ENCODE data around the gene PRXL2B.

DNA sequence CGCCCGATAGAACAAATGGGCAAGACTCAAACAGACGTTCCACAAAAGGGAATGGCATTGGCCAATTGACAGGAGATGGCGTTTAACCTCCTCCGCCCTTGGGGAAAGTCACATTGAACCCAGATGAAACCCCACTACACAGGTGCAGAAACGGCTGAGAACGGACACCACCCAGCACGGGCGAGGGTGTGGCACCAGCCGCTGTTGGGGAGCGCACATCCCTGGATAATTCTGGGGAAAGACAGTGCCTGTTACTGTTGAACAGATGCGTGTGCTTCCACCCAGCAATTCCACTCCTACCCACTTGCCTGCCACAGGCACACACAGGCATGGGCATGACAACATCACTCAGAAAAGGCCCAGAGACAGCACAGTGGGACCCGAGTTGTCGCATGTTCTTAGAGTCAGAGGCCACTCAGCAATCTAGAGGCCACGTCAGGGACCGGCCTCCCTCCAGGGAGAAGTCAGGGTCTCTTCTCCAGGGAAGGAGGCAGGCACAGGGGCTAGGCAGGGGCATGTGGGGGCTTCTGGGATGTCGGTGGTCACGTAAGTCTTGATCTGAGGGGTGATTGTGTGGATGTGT lies 15.2 kb downstream of the PRXL2B start:
- TF ChIP-seq, protein P1, sequence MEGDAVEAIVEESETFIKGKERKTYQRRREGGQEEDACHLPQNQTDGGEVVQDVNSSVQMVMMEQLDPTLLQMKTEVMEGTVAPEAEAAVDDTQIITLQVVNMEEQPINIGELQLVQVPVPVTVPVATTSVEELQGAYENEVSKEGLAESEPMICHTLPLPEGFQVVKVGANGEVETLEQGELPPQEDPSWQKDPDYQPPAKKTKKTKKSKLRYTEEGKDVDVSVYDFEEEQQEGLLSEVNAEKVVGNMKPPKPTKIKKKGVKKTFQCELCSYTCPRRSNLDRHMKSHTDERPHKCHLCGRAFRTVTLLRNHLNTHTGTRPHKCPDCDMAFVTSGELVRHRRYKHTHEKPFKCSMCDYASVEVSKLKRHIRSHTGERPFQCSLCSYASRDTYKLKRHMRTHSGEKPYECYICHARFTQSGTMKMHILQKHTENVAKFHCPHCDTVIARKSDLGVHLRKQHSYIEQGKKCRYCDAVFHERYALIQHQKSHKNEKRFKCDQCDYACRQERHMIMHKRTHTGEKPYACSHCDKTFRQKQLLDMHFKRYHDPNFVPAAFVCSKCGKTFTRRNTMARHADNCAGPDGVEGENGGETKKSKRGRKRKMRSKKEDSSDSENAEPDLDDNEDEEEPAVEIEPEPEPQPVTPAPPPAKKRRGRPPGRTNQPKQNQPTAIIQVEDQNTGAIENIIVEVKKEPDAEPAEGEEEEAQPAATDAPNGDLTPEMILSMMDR (IDR thresholded peaks at IDR 0.05), result no peak
- no peak for TF ChIP-seq POLR2A (IDR thresholded peaks at IDR 0.05)
